Neural cell (in vitro differentiated cells): Measurements from ENCODE around the gene ROR2. TPM values are rescaled to one million over a fixed set of nuclear protein-coding genes. Genes with fewer than 3 reads are reported as not detected.

Experiments
- H2AFZ ChIP-seq: fragments of 200-600, 300-800 bp; sonication (generic), shearing (Covaris generic); 2 replicates; pipeline ENCODE4 v1.6.0; 2014; ENCODE audit warnings: low read depth, mild to moderate bottlenecking, antibody characterized with exemption, low read length, moderate library complexity
- H3F3A ChIP-seq: fragments of 200-600 bp; shearing (Covaris generic); 2 replicates; pipeline ENCODE4 v1.6.1; 2016; ENCODE audit warnings: mild to moderate bottlenecking, moderate library complexity, mixed read lengths, antibody characterized with exemption, low read length; ENCODE audit not compliant: insufficient read depth, poor library complexity, severe bottlenecking
- H3K27ac ChIP-seq: fragments of 200-600, 300-800 bp; sonication (generic), shearing (Covaris generic); 2 replicates; pipeline ENCODE4 v1.5.1; 2014; ENCODE audit warnings: mild to moderate bottlenecking, low read length, moderate library complexity
- H3K27me3 ChIP-seq: fragments of 300-800, 200-600 bp; sonication (generic), shearing (Covaris generic); 2 replicates; pipeline ENCODE4 v1.6.0; 2014; ENCODE audit warnings: mild to moderate bottlenecking, low read depth, low read length, moderate library complexity; ENCODE audit not compliant: insufficient read depth
- H3K36me3 ChIP-seq: fragments of 300-800, 200-600 bp; sonication (generic), shearing (Covaris generic); 2 replicates; pipeline ENCODE4 v1.5.1; 2014; ENCODE audit warnings: mild to moderate bottlenecking, antibody characterized with exemption, low read length, moderate library complexity; ENCODE audit not compliant: insufficient read depth
- H3K4me2 ChIP-seq: fragments of 300-800, 200-600 bp; sonication (generic), shearing (Covaris generic); 2 replicates; pipeline ENCODE4 v1.6.0; 2014; ENCODE audit warnings: mild to moderate bottlenecking, low read length
- H3K4me3 ChIP-seq: fragments of 300-800, 200-600 bp; sonication (generic), shearing (Covaris generic); 2 replicates; pipeline ENCODE4 v1.5.1; 2014; ENCODE audit warnings: mild to moderate bottlenecking, low read length, moderate library complexity
- H3K79me2 ChIP-seq: fragments of 200-600 bp; shearing (Covaris generic); replicated peaks from 2 replicates; pipeline ENCODE4 v1.6.0; 2014; ENCODE audit warnings: mild to moderate bottlenecking, low read length, moderate library complexity; ENCODE audit not compliant: insufficient read depth
- H3K9ac ChIP-seq: fragments of 300-800, 200-600 bp; sonication (generic), shearing (Covaris generic); 2 replicates; pipeline ENCODE4 v1.6.1; 2016; ENCODE audit warnings: mild to moderate bottlenecking, low read length, mixed read lengths
- H3K9me2 ChIP-seq: fragments of 200-600 bp; shearing (Covaris generic); 2 replicates; pipeline ENCODE4 v1.6.1; 2016; ENCODE audit warnings: mild to moderate bottlenecking, low read length, mixed read lengths; ENCODE audit not compliant: insufficient read depth
- H3K9me3 ChIP-seq: fragments of 200-600, 300-800 bp; sonication (generic), shearing (Covaris generic); 2 replicates; pipeline ENCODE4 v1.6.1; 2016; ENCODE audit warnings: mild to moderate bottlenecking, mixed run types, low read length, moderate library complexity, mixed read lengths
- H4K20me1 ChIP-seq: fragments of 200-600 bp; shearing (Covaris generic); 2 replicates; pipeline ENCODE4 v1.6.1; 2016; ENCODE audit warnings: mild to moderate bottlenecking, mixed run types; ENCODE audit not compliant: insufficient read depth
- CTCF ChIP-seq: fragments of 450-650 bp; IDR thresholded peaks from 2 replicates; pipeline ENCODE4 v1.5.1; 2014; ENCODE audit warnings: antibody characterized with exemption, mild to moderate bottlenecking, moderate library complexity; ENCODE audit not compliant: poor library complexity, severe bottlenecking
- EP300 ChIP-seq: fragments of 450-650 bp; conservative IDR thresholded peaks from 2 replicates; pipeline ENCODE4 v1.6.1; 2014; ENCODE audit warnings: antibody characterized with exemption, mild to moderate bottlenecking, moderate library complexity; ENCODE audit not compliant: poor library complexity, severe bottlenecking
- EZH2 ChIP-seq: fragments of 200-600, 300-800 bp; shearing (Covaris generic), sonication (generic); IDR thresholded peaks from 2 replicates; pipeline ENCODE4 v1.6.1; 2014; ENCODE audit warnings: antibody characterized with exemption, low read length, borderline replicate concordance, mild to moderate bottlenecking; ENCODE audit not compliant: insufficient read depth, poor library complexity, severe bottlenecking
- MXI1 ChIP-seq: fragments of 450-650 bp; conservative IDR thresholded peaks from 2 replicates; pipeline ENCODE4 v1.6.1; 2014; ENCODE audit warnings: antibody characterized with exemption, mild to moderate bottlenecking; ENCODE audit not compliant: poor library complexity, severe bottlenecking
- POLR2AphosphoS5 ChIP-seq: IDR thresholded peaks from 2 replicates; pipeline ENCODE4 v1.6.1; 2012
- RAD21 ChIP-seq: fragments of 450-650 bp; conservative IDR thresholded peaks from 2 replicates; pipeline ENCODE4 v1.6.1; 2014; ENCODE audit warnings: antibody characterized with exemption, mild to moderate bottlenecking, moderate library complexity
- REST ChIP-seq: IDR thresholded peaks from 2 replicates; pipeline ENCODE4 v1.6.1; 2012; ENCODE audit warnings: borderline replicate concordance
- SMC3 ChIP-seq: fragments of 450-650 bp; conservative IDR thresholded peaks from 2 replicates; pipeline ENCODE4 v1.6.1; 2014; ENCODE audit warnings: antibody characterized with exemption, mild to moderate bottlenecking, moderate library complexity; ENCODE audit not compliant: poor library complexity
- TAF1 ChIP-seq: IDR thresholded peaks from 2 replicates; pipeline ENCODE4 v1.6.1; 2012; ENCODE audit warnings: low read depth
- polyA plus RNA-seq: library from polyadenylated mRNA; depleted of rRNA; stranded (reverse); fragments of >200 nt; gene quantifications from 2 replicates; pipeline ENCODE4 v1.2.3, GENCODE V29; 2014

The ROR2 gene
- polyA plus RNA-seq, 1 donor from 2014 or later: 0.33 TPM

- H3K4me2 ChIP-seq: peak overlapping the region; percentile 35
- H4K20me1 ChIP-seq: no peaks in the 10 kb centered on the region
- H3K79me2 ChIP-seq: peaks cover 6% of the 10 kb centered on the region
- H3K36me3 ChIP-seq: no peaks in the 10 kb centered on the region
- no peak for TF ChIP-seq SMC3
- TF ChIP-seq CTCF: no peak
- no peak for TF ChIP-seq MXI1
- TF ChIP-seq TAF1: no peak
- TF ChIP-seq EZH2: no peak
- no peak for TF ChIP-seq REST
- TF ChIP-seq RAD21: no peak
- TF ChIP-seq POLR2AphosphoS5: no peak
- TF ChIP-seq EP300: no peak
- H3K27me3 ChIP-seq: peaks cover 44% of the 10 kb centered on the region
- H2AFZ ChIP-seq: peak overlapping the region; percentile 40
- peak overlapping the region; percentile 77 for H3K4me3 ChIP-seq
- H3K27ac ChIP-seq: no peak overlapping the region
- H3F3A ChIP-seq: no peaks in the 10 kb centered on the region
- no peaks in the 10 kb centered on the region for H3K9me3 ChIP-seq
- no peaks in the 10 kb centered on the region for H3K9me2 ChIP-seq
- peak overlapping the region; percentile 46 for H3K9ac ChIP-seq
These were observed 559 bp downstream of the ROR2 start for GRCh38 chr9:91949392-91949945.

- H3K27ac ChIP-seq: no peak overlapping the region
- no peaks in the 10 kb centered on the region for H3F3A ChIP-seq
- H3K9me3 ChIP-seq: no peaks in the 10 kb centered on the region
- peaks cover 44% of the 10 kb centered on the region for H3K27me3 ChIP-seq
- TF ChIP-seq MXI1: no peak
- no peak for TF ChIP-seq EZH2
- TF ChIP-seq RAD21: no peak
- no peak for TF ChIP-seq POLR2AphosphoS5
- TF ChIP-seq SMC3: no peak
- no peak for TF ChIP-seq TAF1
- peak; percentile 56 for TF ChIP-seq CTCF
- peak; percentile 73 for TF ChIP-seq REST
- no peak for TF ChIP-seq EP300
- peak overlapping the region; percentile 35 for H3K4me2 ChIP-seq
- peaks cover 12% of the 10 kb centered on the region for H3K79me2 ChIP-seq
- no peaks in the 10 kb centered on the region for H3K9me2 ChIP-seq
- H2AFZ ChIP-seq: peak overlapping the region; percentile 40
- no peaks in the 10 kb centered on the region for H4K20me1 ChIP-seq
- H3K4me3 ChIP-seq: peak overlapping the region; percentile 77
- H3K9ac ChIP-seq: peak overlapping the region; percentile 46
- no peaks in the 10 kb centered on the region for H3K36me3 ChIP-seq
These were observed 1.2 kb downstream of the ROR2 start for GRCh38 chr9:91948597-91949391.
